Kasumi-1 (cell line): ENCODE data around the gene CYP39A1.

ENCODE experiments used
- DNase-seq, 2 experiments: peaks; one replicate each; lab custom pipeline; 2025; lab: John Stamatoyannopoulos, UW

CYP39A1 gene, protein sequence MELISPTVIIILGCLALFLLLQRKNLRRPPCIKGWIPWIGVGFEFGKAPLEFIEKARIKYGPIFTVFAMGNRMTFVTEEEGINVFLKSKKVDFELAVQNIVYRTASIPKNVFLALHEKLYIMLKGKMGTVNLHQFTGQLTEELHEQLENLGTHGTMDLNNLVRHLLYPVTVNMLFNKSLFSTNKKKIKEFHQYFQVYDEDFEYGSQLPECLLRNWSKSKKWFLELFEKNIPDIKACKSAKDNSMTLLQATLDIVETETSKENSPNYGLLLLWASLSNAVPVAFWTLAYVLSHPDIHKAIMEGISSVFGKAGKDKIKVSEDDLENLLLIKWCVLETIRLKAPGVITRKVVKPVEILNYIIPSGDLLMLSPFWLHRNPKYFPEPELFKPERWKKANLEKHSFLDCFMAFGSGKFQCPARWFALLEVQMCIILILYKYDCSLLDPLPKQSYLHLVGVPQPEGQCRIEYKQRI

GRCh38 chr6:46652603-46653438, at the start of gene CYP39A1, which contains the start of gene SLC25A27:
CYP39A1 (minus strand) TSS chr6:46652818; CDS start chr6:46652582, 236 bp downstream.
SLC25A27 (plus strand) TSS chr6:46652975; CDS start chr6:46653193, 218 bp downstream.
- DNase-seq: peak; percentile 81 to 82

- no peak for DNase-seq
Measured at GRCh38 chr6:46699970-46700369, 47.4 kb upstream of the CYP39A1 start.

DNA sequence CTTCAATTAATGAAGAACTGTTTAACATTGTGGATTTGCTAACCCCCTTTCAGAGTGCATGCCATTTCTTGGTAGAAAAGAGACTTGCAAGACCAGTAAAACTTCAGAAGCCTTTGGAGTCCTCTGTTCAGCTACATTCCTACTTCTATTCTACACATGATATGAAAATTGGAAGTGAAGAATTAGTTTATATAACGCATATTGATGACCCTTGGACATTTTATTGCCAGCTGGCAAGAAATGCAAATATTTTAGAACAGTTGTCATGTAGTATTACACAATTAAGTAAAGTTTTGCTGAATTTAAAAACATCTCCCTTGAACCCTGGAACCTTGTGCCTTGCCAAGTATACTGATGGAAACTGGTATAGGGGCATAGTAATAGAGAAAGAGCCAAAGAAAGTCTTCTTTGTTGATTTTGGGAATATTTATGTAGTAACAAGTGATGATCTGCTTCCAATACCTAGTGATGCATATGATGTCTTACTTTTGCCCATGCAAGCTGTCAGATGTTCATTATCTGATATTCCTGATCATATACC, 38.4 kb upstream of the CYP39A1 start:
- no peak for DNase-seq

- no peak for DNase-seq
Measured at GRCh38 chr6:46690141-46690755, 37.6 kb upstream of the CYP39A1 start.

DNA sequence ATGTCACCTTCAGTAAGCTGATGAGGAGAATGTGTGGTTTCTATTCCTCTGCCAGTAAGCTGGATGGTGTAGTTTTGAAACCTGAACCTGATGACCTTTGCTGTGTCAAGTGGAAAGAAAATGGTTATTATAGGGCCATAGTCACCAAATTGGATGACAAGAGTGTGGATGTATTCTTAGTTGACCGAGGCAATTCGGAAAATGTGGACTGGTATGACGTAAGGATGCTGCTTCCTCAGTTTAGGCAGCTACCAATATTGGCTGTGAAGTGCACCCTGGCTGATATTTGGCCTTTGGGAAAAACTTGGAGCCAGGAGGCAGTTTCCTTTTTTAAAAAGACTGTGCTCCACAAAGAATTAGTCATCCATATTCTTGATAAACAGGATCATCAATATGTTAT, 37.0 kb upstream of the CYP39A1 start:
- DNase-seq: no peak

DNA sequence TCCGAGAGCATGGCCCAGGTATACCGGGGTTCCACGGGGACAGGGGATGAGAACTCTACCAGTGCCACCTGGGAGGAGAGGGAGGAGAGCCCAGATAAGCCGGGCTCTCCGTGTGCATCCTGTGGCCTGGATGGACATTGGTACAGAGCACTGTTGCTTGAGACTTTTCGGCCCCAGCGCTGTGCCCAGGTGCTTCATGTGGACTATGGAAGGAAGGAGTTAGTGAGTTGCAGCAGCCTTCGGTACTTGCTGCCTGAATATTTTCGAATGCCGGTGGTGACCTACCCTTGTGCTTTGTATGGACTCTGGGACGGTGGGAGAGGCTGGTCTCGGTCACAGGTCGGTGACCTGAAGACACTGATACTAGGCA, 36.3 kb upstream of the CYP39A1 start:
- no peak for DNase-seq

GRCh38 chr6:46688117-46688965, 35.7 kb upstream of the CYP39A1 start:
- no peak for DNase-seq

DNA sequence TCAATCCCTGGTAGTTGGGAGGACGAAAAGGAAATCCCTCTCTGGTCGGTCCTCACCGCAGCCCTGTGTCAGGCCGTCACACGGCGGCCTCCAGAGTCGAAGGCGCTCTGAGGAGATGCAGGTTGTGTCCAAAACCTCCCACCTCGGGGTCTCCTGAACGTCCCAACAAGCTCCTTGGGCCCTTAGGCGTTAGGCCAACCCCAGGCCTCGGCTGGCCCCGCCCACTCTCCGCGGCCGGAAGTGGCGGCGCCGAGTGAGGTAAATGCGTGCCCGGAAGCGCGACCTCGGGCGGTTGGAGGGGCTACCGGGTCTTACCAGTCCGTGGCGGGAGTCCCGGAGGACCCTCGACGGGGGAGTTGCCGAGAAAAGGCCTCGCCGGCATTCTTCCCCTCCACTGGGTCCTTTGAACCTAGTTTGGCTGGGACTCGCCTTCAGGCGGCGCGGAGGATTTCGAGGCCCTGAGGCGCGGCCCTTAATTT, 35.0 kb upstream of the CYP39A1 start, which contains the start of gene TDRD6:
TDRD6 (plus strand) TSS at position 267 of the 479 bp plus-strand sequence. CDS start 244 bp downstream, outside the sequence.
- no peak for DNase-seq

- no peak for DNase-seq
Measured at GRCh38 chr6:46684771-46685170, 32.2 kb upstream of the CYP39A1 start.

DNA sequence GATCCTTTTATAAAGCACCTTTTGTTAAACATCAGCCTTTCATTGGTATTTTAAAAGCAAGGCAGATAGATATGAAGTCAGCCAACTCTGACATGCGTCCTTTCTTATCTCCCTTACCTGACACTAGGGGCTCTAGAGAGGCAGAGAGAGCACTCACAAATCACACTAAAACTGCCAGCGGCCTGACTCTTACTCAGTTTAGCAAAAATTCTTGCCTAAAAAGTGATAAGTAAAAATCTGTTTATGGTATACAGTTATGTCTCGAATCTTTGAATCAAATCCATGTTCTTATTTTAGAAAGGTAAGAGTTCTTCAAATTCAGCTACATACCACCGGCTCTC, 24.7 kb upstream of the CYP39A1 start:
- DNase-seq: peak; percentile 32 to 55

DNA sequence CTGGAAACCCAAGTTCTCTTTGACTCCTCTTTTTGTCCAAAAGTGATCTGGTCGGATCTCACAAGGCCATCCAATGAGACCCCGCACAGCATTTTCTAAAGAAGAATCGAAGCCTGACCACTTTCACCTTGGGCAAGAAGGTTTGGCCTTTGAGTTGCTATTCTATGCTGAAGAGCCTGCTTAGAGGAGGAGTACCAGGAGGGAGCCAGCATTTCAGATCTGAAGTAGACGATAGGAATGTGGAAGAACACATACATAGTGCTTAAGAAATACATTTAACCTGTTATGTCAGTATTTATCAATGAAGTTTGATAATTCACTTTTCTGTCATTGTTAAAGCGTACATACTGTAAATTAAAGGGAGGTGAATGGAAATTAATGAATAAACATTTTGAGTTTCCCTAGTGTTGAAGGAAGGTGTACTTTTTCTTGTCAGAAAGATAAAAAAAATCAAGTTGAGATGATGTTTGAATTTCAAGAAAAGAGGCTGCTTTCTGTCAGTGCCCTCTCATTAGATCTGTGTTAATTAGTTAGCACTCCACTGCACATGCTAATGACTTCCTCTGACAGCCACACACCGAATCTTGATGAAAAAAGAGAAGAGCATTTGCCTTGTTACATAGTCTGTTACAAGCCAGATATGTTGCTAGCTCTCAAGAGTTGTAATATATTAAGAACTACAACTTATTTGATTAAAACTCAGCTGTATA, 24.1 kb upstream of the CYP39A1 start:
- no peak for DNase-seq

GRCh38 chr6:46674410-46674809, 21.8 kb upstream of the CYP39A1 start:
- DNase-seq: no peak

- DNase-seq: no peak
Measured at GRCh38 chr6:46667377-46667776, 14.8 kb upstream of the CYP39A1 start.

DNA sequence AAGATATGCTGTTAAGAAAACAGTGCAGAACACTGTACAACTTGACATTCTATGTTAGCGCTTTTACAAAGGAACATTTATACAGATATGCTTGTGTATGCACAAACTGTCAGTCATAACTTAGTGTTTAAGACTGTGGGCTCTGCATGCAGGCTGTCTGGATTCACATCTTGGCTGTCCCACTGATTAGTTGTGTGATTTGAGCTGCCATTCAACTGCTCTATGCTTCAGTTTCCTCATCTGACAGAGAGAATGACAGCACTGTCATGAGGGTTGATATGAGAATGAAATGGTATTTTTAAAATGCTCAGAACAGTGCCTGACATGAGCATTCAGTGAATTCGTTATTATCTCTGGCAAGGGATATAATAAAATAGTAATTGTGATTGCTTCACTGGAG, 8.9 kb upstream of the CYP39A1 start:
- no peak for DNase-seq

DNA sequence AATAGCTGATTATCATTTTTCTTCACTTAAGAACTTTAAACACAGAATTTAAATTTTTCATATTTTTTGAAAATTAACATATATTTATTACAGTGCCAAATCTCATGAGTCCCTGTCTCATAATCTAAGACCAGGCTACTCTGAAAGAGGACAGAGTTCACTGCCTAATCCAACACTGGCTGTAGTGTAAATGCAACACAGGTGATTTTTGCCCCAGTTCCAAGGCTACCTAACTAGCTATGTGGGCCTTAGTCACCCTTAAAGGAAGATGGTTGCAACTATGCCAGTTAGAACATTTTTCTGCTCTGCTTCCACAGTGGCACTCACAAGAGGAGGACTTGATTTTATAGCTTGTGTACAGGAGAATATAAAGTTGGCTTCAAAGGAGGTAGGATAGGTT, 5.0 kb upstream of the CYP39A1 start:
- DNase-seq: no peak

- DNase-seq: peak; percentile 22 to 25
Measured at GRCh38 chr6:46655803-46656202, 3.2 kb upstream of the CYP39A1 start.

DNA sequence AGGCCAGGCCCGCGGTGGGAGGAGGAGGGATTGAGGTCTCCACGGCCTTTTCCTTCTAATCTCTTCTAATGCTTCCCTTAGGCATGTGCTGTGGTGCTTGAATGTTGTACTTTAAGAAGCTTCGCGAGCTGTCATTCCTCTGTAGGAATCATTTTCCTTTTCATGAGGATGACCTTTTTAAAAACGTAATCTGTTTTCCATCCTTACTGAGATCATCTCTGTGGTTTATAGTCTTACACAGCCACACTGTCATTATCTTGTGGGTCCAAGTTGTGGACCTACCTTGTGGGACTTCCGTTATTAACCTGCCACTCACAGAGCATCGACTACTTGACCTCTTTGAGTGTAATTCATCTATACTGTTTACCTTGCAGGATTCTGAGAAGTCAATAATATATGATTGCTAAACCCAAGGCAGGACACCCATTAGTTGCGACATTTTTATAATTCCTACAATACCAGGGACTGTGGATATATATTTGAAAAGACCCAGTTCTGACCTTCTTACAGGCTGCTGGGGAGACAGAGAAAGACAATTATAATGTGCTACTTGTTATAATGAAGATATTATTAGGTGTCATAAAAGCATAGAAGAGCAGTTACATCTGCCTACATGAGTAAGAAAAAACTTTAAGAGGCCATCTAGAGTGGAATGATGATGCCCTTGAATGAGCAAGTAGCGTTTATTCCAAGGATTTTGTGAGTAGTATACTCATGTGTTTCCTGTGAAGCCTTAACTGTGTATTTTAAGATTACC, 999 bp upstream of the CYP39A1 start:
- peak in 1 of 2 experiments; percentile 10 for DNase-seq

DNA sequence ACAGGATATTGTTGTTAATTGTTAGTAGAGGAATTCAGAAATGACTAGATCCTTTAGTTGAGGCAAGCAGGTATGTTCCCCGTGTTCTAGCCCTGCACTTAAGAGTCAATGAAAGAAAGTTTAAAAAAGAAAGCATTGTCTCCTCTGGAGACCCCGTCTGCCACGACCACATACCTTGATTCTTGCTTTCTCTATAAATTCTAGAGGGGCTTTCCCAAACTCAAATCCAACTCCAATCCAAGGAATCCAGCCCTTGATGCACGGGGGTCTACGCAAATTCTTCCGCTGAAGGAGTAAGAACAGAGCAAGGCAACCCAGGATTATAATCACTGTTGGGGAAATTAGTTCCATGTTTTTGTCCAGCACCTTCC, 401 bp downstream of the CYP39A1 start:
- no peak for DNase-seq

DNA sequence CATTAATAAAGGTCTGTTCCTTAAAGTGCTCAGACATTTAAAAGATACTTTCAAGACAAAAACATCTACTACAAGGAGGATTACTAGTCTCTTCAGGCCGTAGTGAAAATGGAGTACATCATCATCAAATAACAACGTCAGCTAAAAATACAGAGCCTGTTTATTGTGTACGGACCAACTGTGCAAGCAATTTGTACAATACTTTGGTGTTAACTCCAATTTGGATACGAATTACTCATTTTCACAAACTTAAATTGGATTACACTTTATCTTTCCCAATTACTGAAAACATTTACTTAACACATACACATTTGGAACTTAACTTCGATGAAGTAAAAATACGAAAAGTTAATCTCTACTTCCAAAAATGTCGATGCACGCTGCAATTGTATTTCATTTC, 802 bp downstream of the CYP39A1 start:
- DNase-seq: no peak

- no peak for DNase-seq
Measured at GRCh38 chr6:46651006-46651405, 1.6 kb downstream of the CYP39A1 start.
